IMR-90 (cell line): ENCODE measurements around the gene EGF. TPM values are rescaled to one million over a fixed set of nuclear protein-coding genes. Genes with fewer than 3 reads are reported as not detected.

Source experiments
- ATAC-seq: fragments of 200-7000 bp; cut with Tn5 transposase; 2 replicates; pipeline ENCODE4 v1.9.1; 2020; ENCODE audit warnings: low read depth, mild to moderate bottlenecking, moderate library complexity
- BruUV-seq: library from RNA; stranded (reverse); fragments of 400-500 nt; replicated peaks from 2 replicates; lab custom pipeline; 2021; lab: Mats Ljungman, UMichigan
- CTCF ChIA-PET: fragments of 300-600 bp; formaldehyde crosslinking; extraction: SDS; loops from one replicate; lab custom pipeline; 2021; ENCODE audit warnings: antibody characterized with exemption; lab: Yijun Ruan, JAX
- POLR2A ChIA-PET: fragments of 300-600 bp; sonication (Branson Sonifier 250); formaldehyde crosslinking; loops from one replicate; lab custom pipeline; 2022; ENCODE audit warnings: antibody characterized with exemption; ENCODE audit not compliant: unreplicated experiment; lab: Charles Lee
- DNase-seq: peaks from one replicate; pipeline ENCODE4 v3.0.0; 2013
- H2AFZ ChIP-seq: replicated peaks from 2 replicates; pipeline ENCODE3; 2013; ENCODE audit warnings: low read length, mild to moderate bottlenecking; ENCODE audit not compliant: poor library complexity
- H2AK5ac ChIP-seq: 2 replicates; pipeline ENCODE4 v1.6.1; 2013; ENCODE audit warnings: low read depth, low read length, inconsistent platforms
- H2AK9ac ChIP-seq: replicated peaks from 2 replicates; pipeline ENCODE3; 2013; ENCODE audit warnings: mild to moderate bottlenecking, low read depth, low read length, moderate library complexity; ENCODE audit not compliant: poor library complexity
- H2BK120ac ChIP-seq: 2 replicates; pipeline ENCODE4 v1.6.1; 2013; ENCODE audit warnings: low read depth, low read length, inconsistent platforms
- H2BK15ac ChIP-seq: 3 replicates; pipeline ENCODE4 v1.6.1; 2013; ENCODE audit warnings: low read depth, low read length, inconsistent platforms
- H2BK20ac ChIP-seq: 2 replicates; pipeline ENCODE4 v1.6.1; 2013; ENCODE audit warnings: low read depth, mild to moderate bottlenecking, inconsistent platforms, low read length, moderate library complexity
- H2BK5ac ChIP-seq: 2 replicates; pipeline ENCODE4 v1.6.1; 2013; ENCODE audit warnings: mild to moderate bottlenecking, low read depth, low read length, inconsistent platforms; ENCODE audit not compliant: poor library complexity, severe bottlenecking
- H3K14ac ChIP-seq: replicated peaks from 2 replicates; pipeline ENCODE4 v1.6.1; 2013; ENCODE audit warnings: low read depth, low read length, inconsistent platforms
- H3K18ac ChIP-seq: 2 replicates; pipeline ENCODE4 v1.6.1; 2013; ENCODE audit warnings: low read depth, low read length, control low read depth
- H3K23ac ChIP-seq: 2 replicates; pipeline ENCODE4 v1.6.1; 2013; ENCODE audit warnings: low read depth, low read length, inconsistent platforms
- H3K27ac ChIP-seq: 2 replicates; pipeline ENCODE4 v1.5.1; 2013; ENCODE audit warnings: mild to moderate bottlenecking, control low read depth, low read length; ENCODE audit not compliant: insufficient read depth
- H3K27me3 ChIP-seq: 2 replicates; pipeline ENCODE4 v1.6.1; 2013; ENCODE audit warnings: low read length; ENCODE audit not compliant: control insufficient read depth, insufficient read depth
- H3K36me3 ChIP-seq: 2 replicates; pipeline ENCODE4 v1.6.1; 2013; ENCODE audit warnings: low read length, mixed read lengths; ENCODE audit not compliant: control insufficient read depth, insufficient read depth
- H3K4ac ChIP-seq: 2 replicates; pipeline ENCODE4 v1.6.1; 2013; ENCODE audit warnings: low read depth, low read length, inconsistent platforms
- H3K4me1 ChIP-seq: 2 replicates; pipeline ENCODE4 v1.6.1; 2013; ENCODE audit warnings: low read length, mixed read lengths; ENCODE audit not compliant: control insufficient read depth, insufficient read depth
- H3K4me2 ChIP-seq: 2 replicates; pipeline ENCODE4 v1.6.1; 2013; ENCODE audit warnings: low read depth, mild to moderate bottlenecking, control low read depth, low read length, moderate library complexity
- H3K4me3 ChIP-seq: 2 replicates; pipeline ENCODE4 v1.5.1; 2013; ENCODE audit warnings: low read depth, mild to moderate bottlenecking, control low read depth, low read length, moderate library complexity; ENCODE audit not compliant: insufficient read depth
- H3K56ac ChIP-seq: 2 replicates; pipeline ENCODE4 v1.6.1; 2013; ENCODE audit warnings: low read length, inconsistent platforms; ENCODE audit not compliant: insufficient read depth; ENCODE audit errors: extremely low read depth
- H3K79me1 ChIP-seq, 2 experiments: 2 replicates each; pipeline ENCODE4 v1.6.1; 2013; ENCODE audit warnings: low read length in 2 of 2, inconsistent platforms in 1 of 2, low read depth in 1 of 2
- H3K9ac ChIP-seq: 2 replicates; pipeline ENCODE4 v1.6.1; 2013; ENCODE audit warnings: low read depth, low read length, control low read depth
- H3K9me1 ChIP-seq: 2 replicates; pipeline ENCODE4 v1.6.1; 2013; ENCODE audit warnings: low read length, inconsistent platforms; ENCODE audit not compliant: insufficient read depth
- H3K9me3 ChIP-seq: 2 replicates; pipeline ENCODE4 v1.6.1; 2013; ENCODE audit warnings: low read length; ENCODE audit not compliant: control insufficient read depth, insufficient read depth
- H4K20me1 ChIP-seq: 2 replicates; pipeline ENCODE4 v1.6.1; 2013; ENCODE audit warnings: low read length, inconsistent platforms; ENCODE audit not compliant: insufficient read depth
- H4K5ac ChIP-seq: 2 replicates; pipeline ENCODE4 v1.6.1; 2013; ENCODE audit warnings: mild to moderate bottlenecking, low read depth, low read length, control low read depth
- H4K8ac ChIP-seq, 2 experiments: 2 replicates each; pipeline ENCODE4 v1.6.1; 2013; ENCODE audit warnings: low read depth in 2 of 2, low read length in 2 of 2, control low read depth in 1 of 2, inconsistent platforms in 1 of 2
- H4K91ac ChIP-seq: 2 replicates; pipeline ENCODE4 v1.6.1; 2013; ENCODE audit warnings: low read depth, low read length, inconsistent platforms; ENCODE audit not compliant: insufficient read depth
- BHLHE40 ChIP-seq: fragments of 150-350 bp; IDR thresholded peaks from 2 replicates; pipeline ENCODE4 v1.6.1; 2016; ENCODE audit warnings: mild to moderate bottlenecking, low read depth, low read length
- CEBPB ChIP-seq: IDR thresholded peaks from 2 replicates; pipeline ENCODE4 v1.6.1; 2012; ENCODE audit warnings: low read depth, low read length, improper control_type of control experiment
- CHD1 ChIP-seq: IDR thresholded peaks from 2 replicates; pipeline ENCODE4 v1.6.1; 2012; ENCODE audit warnings: low read depth, low read length, improper control_type of control experiment
- CTCF ChIP-seq: conservative IDR thresholded peaks from 2 replicates; pipeline ENCODE4 v1.5.1; 2012; ENCODE audit warnings: mild to moderate bottlenecking, low read depth, low read length, improper control_type of control experiment
- ELK1 ChIP-seq: fragments of 150-350 bp; IDR thresholded peaks from 2 replicates; pipeline ENCODE4 v1.6.1; 2016; ENCODE audit warnings: low read depth, mild to moderate bottlenecking, low read length, moderate library complexity, borderline replicate concordance
- FOS ChIP-seq: fragments of 150-350 bp; IDR thresholded peaks from 2 replicates; pipeline ENCODE4 v1.6.1; 2016; ENCODE audit warnings: low read depth, low read length
- MAFK ChIP-seq: IDR thresholded peaks from 2 replicates; pipeline ENCODE4 v1.6.1; 2012; ENCODE audit warnings: low read depth, low read length, improper control_type of control experiment
- MAZ ChIP-seq: IDR thresholded peaks from 2 replicates; pipeline ENCODE4 v1.6.1; 2012; ENCODE audit warnings: low read depth, mild to moderate bottlenecking, low read length, improper control_type of control experiment, moderate library complexity, borderline replicate concordance
- MXI1 ChIP-seq: IDR thresholded peaks from 2 replicates; pipeline ENCODE4 v1.6.1; 2012; ENCODE audit warnings: low read depth, mild to moderate bottlenecking, low read length, moderate library complexity, borderline replicate concordance
- NFE2L2 ChIP-seq: fragments of 150-350 bp; IDR thresholded peaks from 2 replicates; pipeline ENCODE4 v1.6.1; 2016; ENCODE audit warnings: low read depth, mild to moderate bottlenecking, low read length
- POLR2A ChIP-seq: IDR thresholded peaks from 2 replicates; pipeline ENCODE4 v1.6.1; 2012; ENCODE audit warnings: mild to moderate bottlenecking, low read depth, low read length
- RAD21 ChIP-seq: IDR thresholded peaks from 2 replicates; pipeline ENCODE4 v1.6.1; 2012; ENCODE audit warnings: low read length, improper control_type of control experiment
- RCOR1 ChIP-seq: IDR thresholded peaks from 2 replicates; pipeline ENCODE4 v1.6.1; 2012; ENCODE audit warnings: mild to moderate bottlenecking, low read length, improper control_type of control experiment; ENCODE audit not compliant: insufficient replicate concordance
- RFX5 ChIP-seq: IDR thresholded peaks from 2 replicates; pipeline ENCODE4 v1.8.0; 2012; ENCODE audit warnings: low read depth, mild to moderate bottlenecking, low read length, moderate library complexity
- SMC3 ChIP-seq: fragments of 150-350 bp; IDR thresholded peaks from 2 replicates; pipeline ENCODE4 v1.6.1; 2016; ENCODE audit warnings: low read depth, mild to moderate bottlenecking, antibody characterized with exemption, low read length, moderate library complexity
- USF2 ChIP-seq: fragments of 150-350 bp; IDR thresholded peaks from 2 replicates; pipeline ENCODE4 v1.6.1; 2017; ENCODE audit warnings: mild to moderate bottlenecking, antibody characterized with exemption, low read length, low read depth
- WGBS, 2 experiments: methylation state at CpG; one replicate each; pipeline versions ENCODE4 v1.1.5 to v1.1.7; 2013; ENCODE audit warnings: missing lambda C conversion rate in 2 of 2; ENCODE audit not compliant: insufficient read length in 1 of 2; ENCODE audit errors: extremely low coverage in 2 of 2; 5-methylcytosine and 5-hydroxymethylcytosine counted together
- dilution Hi-C: fragments of 300-500 bp; cut with HindIII; formaldehyde crosslinking; loops from one replicate; pipeline ENCODE4 v1.14.3; 2018; ENCODE audit warnings: low sequenced_read_pairs; ENCODE audit not compliant: unreplicated experiment
- in situ Hi-C: fragments of 300-500 bp; cut with MboI; formaldehyde crosslinking; loops from 3 replicates; pipeline ENCODE4 v1.14.3; 2019; ENCODE audit warnings: low sequenced_read_pairs, inconsistent platforms, mixed read lengths
- intact Hi-C: fragments of 100-400 bp; cut with micrococcal nuclease; formaldehyde crosslinking; loops from 2 replicates; pipeline ENCODE4 v1.10.0; 2022
- polyA plus RNA-seq, 3 experiments: library from polyadenylated mRNA; depleted of rRNA; stranded (reverse); fragments of >200 nt; gene quantifications; 2 replicates each; pipeline ENCODE4 v1.2.3, GENCODE V29; 2012; ENCODE audit warnings: low replicate concordance in 1 of 3
- total RNA-seq: library from RNA; depleted of rRNA; stranded (reverse); fragments of >200 nt; gene quantifications from 2 replicates; pipeline ENCODE4 v1.2.3, GENCODE V29; 2012

The EGF gene
- total and polyA plus RNA-seq, 2 of the 4 experiments (the other 2 are of a cell fraction) = 1.7 to 2.2 TPM

- no peak overlapping the region for H3K56ac ChIP-seq
- no peaks in the 10 kb centered on the region for H3K79me1 ChIP-seq
- no peak overlapping the region for H2BK20ac ChIP-seq
- no peak overlapping the region for H2BK15ac ChIP-seq
- TF ChIP-seq CTCF (no peak), SMC3 (no peak), CEBPB (no peak), RCOR1 (no peak), RFX5 (no peak), ELK1 (no peak), CHD1 (no peak), POLR2A (no peak), NFE2L2 (no peak), USF2 (no peak), MXI1 (no peak), MAFK (no peak), BHLHE40 (no peak), RAD21 (no peak), MAZ (no peak), FOS (no peak)
- dilution Hi-C loops = no loop called here
- no peak for ATAC-seq
- H3K23ac ChIP-seq = no peak overlapping the region
- in situ Hi-C loops = no loop called here
- no peak overlapping the region for H2AK9ac ChIP-seq
- intact Hi-C loops = no loop called here
- BruUV-seq = no TSS peak
- no peak overlapping the region for H2AK5ac ChIP-seq
- H2BK5ac ChIP-seq = no peak overlapping the region
- H4K20me1 ChIP-seq = no peaks in the 10 kb centered on the region
- H2AFZ ChIP-seq = no peak overlapping the region
- WGBS, 2 experiments = no CpG with 5 or more reads among the region's 1 CpG
- peaks cover 6% of the 10 kb centered on the region for H3K9me1 ChIP-seq
- H3K4me1 ChIP-seq = peaks cover 6% of the 10 kb centered on the region; the same call in 1 of the 2 replicates
- no peak overlapping the region for H4K91ac ChIP-seq
- H3K36me3 ChIP-seq = no peaks in the 10 kb centered on the region
- no peak overlapping the region for H3K4me3 ChIP-seq
- POLR2A ChIA-PET = no interaction called here
- H3K9ac ChIP-seq = no peak overlapping the region
- no peak overlapping the region for H3K14ac ChIP-seq
- H3K18ac ChIP-seq = no peak overlapping the region
- H3K9me3 ChIP-seq = no peaks in the 10 kb centered on the region
- no peak overlapping the region for H3K4me2 ChIP-seq
- no peak overlapping the region for H4K5ac ChIP-seq
- no peak overlapping the region for H3K27ac ChIP-seq
- H2BK120ac ChIP-seq = no peak overlapping the region
- no peak overlapping the region for H3K4ac ChIP-seq
- no peak for DNase-seq
- H4K8ac ChIP-seq = no peak overlapping the region
- CTCF ChIA-PET = no interaction called here
- H3K27me3 ChIP-seq = no peaks in the 10 kb centered on the region
Measured at GRCh38 chr4:109981936-109982335, 69.3 kb downstream of the EGF start.
